ENCODE measurements around the gene EFCAB10. TPM values are rescaled to one million over a fixed set of nuclear protein-coding genes. Genes with fewer than 3 reads are reported as not detected.
A peak's percentile ranks its signal among the peaks of the same experiment; 100 is the strongest.

Gene EFCAB10
- total RNA-seq, 1 donor from 2014 or later = not detected

GRCh38 chr7:105580022-105580740, 1.1 kb downstream of the EFCAB10 start:
- TF ChIP-seq CTCF (IDR thresholded peaks at IDR 0.05; ENCODE audit: partially characterized antibody, unreplicated experiment) = no peak
- Mint-ChIP-seq H3K27me3 (ENCODE audit: unreplicated experiment) (peaks cover 2% of the 10 kb centered on the region), H3K27ac (ENCODE audit: unreplicated experiment) (no peak overlapping the region), H3K4me3 (ENCODE audit: unreplicated experiment) (peak overlapping the region; percentile 93), H3K36me3 (ENCODE audit: unreplicated experiment) (peaks cover 4% of the 10 kb centered on the region), H3K9me3 (ENCODE audit: unreplicated experiment) (no peaks in the 10 kb centered on the region), H3K4me1 (ENCODE audit: low read depth, unreplicated experiment) (no peaks in the 10 kb centered on the region)
- no peak for DNase-seq

- no peaks in the 10 kb centered on the region for H3K36me3 Mint-ChIP-seq (ENCODE audit: unreplicated experiment)
- H3K27ac Mint-ChIP-seq (ENCODE audit: unreplicated experiment) = no peak overlapping the region
- no peak for DNase-seq
- peaks cover 3% of the 10 kb centered on the region for H3K27me3 Mint-ChIP-seq (ENCODE audit: unreplicated experiment)
- H3K4me1 Mint-ChIP-seq (ENCODE audit: low read depth, unreplicated experiment) = no peaks in the 10 kb centered on the region
- no peak for TF ChIP-seq CTCF (IDR thresholded peaks at IDR 0.05; ENCODE audit: partially characterized antibody, unreplicated experiment)
- peaks cover 2% of the 10 kb centered on the region for H3K9me3 Mint-ChIP-seq (ENCODE audit: unreplicated experiment)
- H3K4me3 Mint-ChIP-seq (ENCODE audit: unreplicated experiment) = no peak overlapping the region
Observed at GRCh38 chr7:105578496-105578895, 2.8 kb downstream of the EFCAB10 start.

- H3K27me3 Mint-ChIP-seq (ENCODE audit: unreplicated experiment) = peaks cover 3% of the 10 kb centered on the region
Observed at GRCh38 chr7:105577251-105577650, 4.0 kb downstream of the EFCAB10 start.

GRCh38 chr7:105571891-105572290, 9.4 kb downstream of the EFCAB10 start:
- Mint-ChIP-seq H3K9me3 (ENCODE audit: unreplicated experiment) (peaks cover 2% of the 10 kb centered on the region), H3K27ac (ENCODE audit: unreplicated experiment) (no peak overlapping the region), H3K4me1 (ENCODE audit: low read depth, unreplicated experiment) (no peaks in the 10 kb centered on the region), H3K4me3 (ENCODE audit: unreplicated experiment) (no peak overlapping the region), H3K36me3 (ENCODE audit: unreplicated experiment) (no peaks in the 10 kb centered on the region), H3K27me3 (ENCODE audit: unreplicated experiment) (peaks cover 1% of the 10 kb centered on the region)
- TF ChIP-seq CTCF (IDR thresholded peaks at IDR 0.05; ENCODE audit: partially characterized antibody, unreplicated experiment) = no peak
- DNase-seq = no peak

More at GRCh38 chr7:105577251-105577650, 4.0 kb downstream of the EFCAB10 start:
- Mint-ChIP-seq H3K4me3 (ENCODE audit: unreplicated experiment) (no peak overlapping the region), H3K36me3 (ENCODE audit: unreplicated experiment) (no peaks in the 10 kb centered on the region), H3K9me3 (ENCODE audit: unreplicated experiment) (peaks cover 2% of the 10 kb centered on the region), H3K4me1 (ENCODE audit: low read depth, unreplicated experiment) (no peaks in the 10 kb centered on the region), H3K27ac (ENCODE audit: unreplicated experiment) (no peak overlapping the region)
- no peak for TF ChIP-seq CTCF (IDR thresholded peaks at IDR 0.05; ENCODE audit: partially characterized antibody, unreplicated experiment)
- no peak for DNase-seq

GRCh38 chr7:105567821-105568220, 13.5 kb downstream of the EFCAB10 start:
- Mint-ChIP-seq H3K9me3 (ENCODE audit: unreplicated experiment) (no peaks in the 10 kb centered on the region), H3K27me3 (ENCODE audit: unreplicated experiment) (no peaks in the 10 kb centered on the region), H3K4me3 (ENCODE audit: unreplicated experiment) (no peak overlapping the region), H3K4me1 (ENCODE audit: low read depth, unreplicated experiment) (no peaks in the 10 kb centered on the region), H3K36me3 (ENCODE audit: unreplicated experiment) (no peaks in the 10 kb centered on the region), H3K27ac (ENCODE audit: unreplicated experiment) (no peak overlapping the region)
- DNase-seq = no peak
- no peak for TF ChIP-seq CTCF (IDR thresholded peaks at IDR 0.05; ENCODE audit: partially characterized antibody, unreplicated experiment)
